RWPE2 (cell line): ENCODE results near the gene ADGRB3.

Source experiments
- ATAC-seq: fragments of 200-7000 bp; cut with Tn5 transposase; 3 replicates; pipeline ENCODE4 v1.9.1; 2021; ENCODE audit warnings: low read depth
- DNase-seq: peaks from one replicate; pipeline ENCODE4 v3.0.0-alpha.2; 2020; ENCODE audit warnings: low spot score
- H3K27ac ChIP-seq: fragments of 450-650 bp; 2 replicates; pipeline ENCODE4 v1.5.1; 2017; ENCODE audit warnings: mild to moderate bottlenecking; ENCODE audit not compliant: poor library complexity, severe bottlenecking
- H3K27me3 ChIP-seq: fragments of 250-450 bp; sonication (Bioruptor Pico); 2 replicates; pipeline ENCODE4 v1.5.1; 2021; ENCODE audit warnings: mild to moderate bottlenecking, moderate library complexity; ENCODE audit not compliant: insufficient read depth, poor library complexity, severe bottlenecking
- H3K36me3 ChIP-seq: fragments of 250-450 bp; sonication (Bioruptor Pico); 2 replicates; pipeline ENCODE4 v1.5.1; 2020; ENCODE audit warnings: low read depth, mild to moderate bottlenecking, moderate library complexity
- H3K4me1 ChIP-seq: fragments of 250-450 bp; sonication (Bioruptor Pico); 2 replicates; pipeline ENCODE4 v1.5.1; 2021; ENCODE audit warnings: mild to moderate bottlenecking, moderate library complexity; ENCODE audit not compliant: insufficient read depth, poor library complexity, severe bottlenecking
- H3K4me3 ChIP-seq: fragments of 250-450 bp; sonication (Bioruptor Pico); 2 replicates; pipeline ENCODE4 v1.5.1; 2021; ENCODE audit warnings: mild to moderate bottlenecking, moderate library complexity; ENCODE audit not compliant: severe bottlenecking
- H3K9me3 ChIP-seq: fragments of 250-450 bp; sonication (Bioruptor Pico); 2 replicates; pipeline ENCODE4 v1.5.1; 2021; ENCODE audit warnings: mild to moderate bottlenecking, moderate library complexity; ENCODE audit not compliant: severe bottlenecking
- CTCF ChIP-seq: fragments of 450-650 bp; IDR thresholded peaks from one replicate; pipeline ENCODE4 v1.5.1; 2017; ENCODE audit warnings: mild to moderate bottlenecking, moderate library complexity; ENCODE audit not compliant: poor library complexity, severe bottlenecking

The ADGRB3 gene

DNA sequence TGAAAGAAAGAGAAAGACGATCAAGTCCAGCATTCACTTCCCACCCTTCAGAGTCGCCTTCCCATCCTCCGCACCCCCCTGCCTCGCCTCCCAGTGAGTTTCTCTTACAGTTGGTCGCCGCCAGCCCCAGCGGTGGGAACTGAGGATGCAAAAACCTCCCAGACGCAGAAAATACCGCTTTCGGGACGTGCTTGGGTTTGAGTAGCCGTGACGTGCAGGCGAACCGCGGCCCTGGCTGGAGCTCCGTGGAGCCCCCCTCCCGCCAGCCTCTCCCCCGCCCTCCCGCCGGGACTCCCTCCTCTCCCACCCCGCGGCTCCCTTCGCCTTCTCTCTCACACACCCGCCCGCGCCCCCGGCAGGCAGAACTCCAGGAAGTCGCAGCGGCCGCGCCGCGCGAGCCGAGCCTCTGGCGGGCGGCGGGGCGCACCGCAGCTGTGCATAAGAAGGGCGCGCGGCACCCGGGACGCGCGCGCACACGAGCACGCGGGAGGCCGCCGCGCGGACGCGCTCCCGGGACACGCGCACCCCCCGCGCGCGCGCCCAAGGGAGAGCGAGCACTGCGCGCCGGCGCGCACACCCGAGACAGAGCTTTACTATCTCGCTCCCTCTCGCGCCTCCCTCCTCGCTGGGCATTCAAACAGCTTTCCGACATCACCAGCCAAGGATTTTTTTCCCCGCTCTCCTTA lies at the start of gene ADGRB3:
Gene ADGRB3 (plus strand): TSS at position 557 of the 686 bp plus-strand sequence. CDS start 3,394 bp downstream, outside the sequence.
- DNase-seq (peak; percentile 51), ATAC-seq (peak; percentile 59)
- Histone ChIP-seq H3K36me3 (no peaks in the 10 kb centered on the region), H3K27ac (no peak within 1 kb of the TSS), H3K27me3 (peaks cover 90% of the 10 kb centered on the region), H3K9me3 (no peaks in the 10 kb centered on the region), H3K4me1 (no peaks in the 10 kb centered on the region), H3K4me3 (peak within 1 kb of the TSS; percentile 35)
- TF ChIP-seq CTCF = peak; percentile 7

- no peak for DNase-seq
- Histone ChIP-seq H3K27me3 (no peaks in the 10 kb centered on the region), H3K9me3 (no peaks in the 10 kb centered on the region), H3K36me3 (no peaks in the 10 kb centered on the region), H3K4me1 (no peaks in the 10 kb centered on the region), H3K27ac (no peak overlapping the region), H3K4me3 (no peak overlapping the region)
- no peak for TF ChIP-seq CTCF
- ATAC-seq = no peak
Measured at GRCh38 chr6:68593558-68593957, 41.5 kb upstream of the ADGRB3 start.

GRCh38 chr6:68597642-68598041 lies 37.4 kb upstream of the ADGRB3 start:
- H3K36me3 ChIP-seq = no peaks in the 10 kb centered on the region
- H3K9me3 ChIP-seq = no peaks in the 10 kb centered on the region
- ATAC-seq (no peak), DNase-seq (no peak)
- no peaks in the 10 kb centered on the region for H3K27me3 ChIP-seq
- no peak overlapping the region for H3K27ac ChIP-seq
- H3K4me1 ChIP-seq = no peaks in the 10 kb centered on the region
- TF ChIP-seq CTCF = no peak
- H3K4me3 ChIP-seq = no peak overlapping the region

- ATAC-seq (no peak), DNase-seq (no peak)
- Histone ChIP-seq H3K36me3 (no peaks in the 10 kb centered on the region), H3K4me1 (no peaks in the 10 kb centered on the region), H3K27me3 (peaks cover 9% of the 10 kb centered on the region), H3K4me3 (no peak overlapping the region), H3K9me3 (no peaks in the 10 kb centered on the region), H3K27ac (no peak overlapping the region)
- TF ChIP-seq CTCF = no peak
Measured at GRCh38 chr6:68615938-68616337, 19.1 kb upstream of the ADGRB3 start.

- no peaks in the 10 kb centered on the region for H3K4me1 ChIP-seq
- no peaks in the 10 kb centered on the region for H3K9me3 ChIP-seq
- H3K27ac ChIP-seq = no peak overlapping the region
- no peak for TF ChIP-seq CTCF
- no peaks in the 10 kb centered on the region for H3K36me3 ChIP-seq
- DNase-seq (no peak), ATAC-seq (no peak)
- no peak overlapping the region for H3K4me3 ChIP-seq
- peaks cover 5% of the 10 kb centered on the region for H3K27me3 ChIP-seq
Measured at GRCh38 chr6:68625998-68626397, 9.1 kb upstream of the ADGRB3 start.
